NCI-H82 (cell line): Measurements from ENCODE around the gene AGPAT4.
"Not testable (repeated sequence)": the region's sequence is repeated elsewhere in the genome, so short reads cannot be mapped to it uniquely, and the experiment has no call there.

ENCODE experiments used
- DNase-seq: peaks from one replicate; lab custom pipeline; 2025; lab: John Stamatoyannopoulos, UW

AGPAT4 gene

GRCh38 chr6:161138543-161139303 lies 135.1 kb downstream of the AGPAT4 start:
- no peak for DNase-seq

DNA sequence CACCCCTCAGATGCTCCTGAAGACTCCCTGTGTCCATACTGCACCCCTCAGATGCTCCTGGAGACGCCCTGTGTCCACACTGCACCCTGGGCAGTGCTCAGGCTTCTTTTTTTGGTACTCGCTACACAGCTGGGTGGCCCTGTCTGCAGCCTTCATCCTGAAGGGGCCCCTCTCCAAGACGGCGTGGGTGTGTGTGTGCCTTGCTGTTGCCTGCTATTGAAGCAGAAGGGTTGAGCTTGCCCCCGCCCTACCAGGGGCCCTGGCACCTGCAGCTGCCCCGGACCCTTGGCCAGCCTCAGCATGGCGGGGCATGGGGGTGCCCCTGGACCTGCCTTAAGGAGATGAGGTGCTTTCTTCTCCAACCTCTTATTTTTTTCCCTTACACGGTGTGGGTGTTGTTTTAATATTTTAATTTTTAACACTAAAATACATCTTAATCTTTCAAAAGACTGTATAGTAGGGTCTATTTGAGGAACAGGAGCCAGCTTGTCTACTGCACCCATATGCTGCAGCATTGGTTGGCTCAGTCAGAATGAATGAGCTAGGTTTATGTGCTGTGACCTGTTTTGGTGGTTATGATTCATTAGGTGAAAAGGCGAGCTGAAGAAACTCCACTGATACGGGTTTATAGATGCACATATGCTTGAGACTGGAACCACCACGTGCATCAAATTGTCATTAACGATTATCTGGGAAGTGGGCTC lies 135.9 kb downstream of the AGPAT4 start:
- DNase-seq, result no peak

DNA sequence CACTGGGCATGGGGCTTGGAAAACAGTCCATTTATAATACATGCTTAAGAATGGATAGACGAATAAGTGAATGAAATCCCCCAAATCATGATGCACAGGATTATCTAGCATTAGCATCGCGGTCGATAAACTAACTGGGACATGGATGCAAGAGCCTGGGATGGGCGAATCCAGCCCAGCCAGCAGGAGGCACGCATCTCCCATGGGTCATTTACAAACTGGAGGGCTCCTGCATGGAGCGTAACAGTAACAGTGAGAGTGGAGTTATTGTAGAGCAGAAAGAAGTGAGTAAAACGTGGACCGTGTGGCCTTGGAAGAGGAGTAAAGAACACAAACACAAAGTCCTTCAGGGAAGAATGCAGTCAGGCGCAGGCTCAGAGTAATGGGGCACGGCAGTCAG lies 136.5 kb downstream of the AGPAT4 start:
- DNase-seq, result no peak

DNA sequence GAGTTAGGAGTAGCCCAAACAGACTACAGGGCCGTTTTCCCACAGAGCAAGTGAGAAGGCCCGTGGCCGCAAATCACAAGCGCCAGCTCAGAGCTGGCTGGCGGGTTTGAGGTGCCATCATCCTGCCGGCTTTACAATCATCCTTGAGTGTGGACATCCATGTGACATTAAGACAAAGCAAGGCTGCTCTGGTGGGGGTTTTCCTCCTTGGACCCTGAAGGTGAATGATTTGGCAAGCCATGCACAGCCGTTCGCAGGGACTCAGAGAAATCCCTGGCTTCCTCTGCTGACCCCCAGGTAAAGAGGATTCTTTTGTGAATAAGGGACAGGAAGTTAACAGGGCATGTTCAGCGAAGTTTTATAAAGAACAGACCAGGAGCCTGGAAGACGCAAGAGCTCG lies 137.2 kb downstream of the AGPAT4 start:
- DNase-seq, result no peak

GRCh38 chr6:161135695-161136591 lies 137.9 kb downstream of the AGPAT4 start:
- no peak for DNase-seq

GRCh38 chr6:161134550-161135298 lies 139.1 kb downstream of the AGPAT4 start:
- DNase-seq, result no peak

DNA sequence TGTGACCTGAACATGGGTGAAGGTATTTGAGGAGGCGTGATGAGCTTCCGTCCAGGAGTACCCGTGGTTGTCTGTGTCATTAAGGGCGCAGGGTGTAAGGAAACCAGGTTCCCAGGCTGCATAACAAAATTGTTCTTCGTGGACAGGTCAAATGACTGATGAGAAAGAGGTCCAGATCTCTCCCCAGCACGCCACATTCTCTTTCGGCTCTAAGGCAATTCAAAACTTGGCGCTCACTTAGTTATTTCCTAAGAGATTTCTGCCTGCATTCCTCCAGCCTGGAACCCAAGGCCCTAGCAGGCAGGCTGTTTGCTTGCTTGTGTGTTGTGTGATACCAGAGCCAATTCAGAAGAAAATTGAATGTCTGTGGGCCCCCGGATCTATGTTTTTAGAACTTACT lies 139.9 kb downstream of the AGPAT4 start:
- DNase-seq, result no peak

- no peak for DNase-seq
Measured at GRCh38 chr6:161132384-161132783, 141.5 kb downstream of the AGPAT4 start.

DNA sequence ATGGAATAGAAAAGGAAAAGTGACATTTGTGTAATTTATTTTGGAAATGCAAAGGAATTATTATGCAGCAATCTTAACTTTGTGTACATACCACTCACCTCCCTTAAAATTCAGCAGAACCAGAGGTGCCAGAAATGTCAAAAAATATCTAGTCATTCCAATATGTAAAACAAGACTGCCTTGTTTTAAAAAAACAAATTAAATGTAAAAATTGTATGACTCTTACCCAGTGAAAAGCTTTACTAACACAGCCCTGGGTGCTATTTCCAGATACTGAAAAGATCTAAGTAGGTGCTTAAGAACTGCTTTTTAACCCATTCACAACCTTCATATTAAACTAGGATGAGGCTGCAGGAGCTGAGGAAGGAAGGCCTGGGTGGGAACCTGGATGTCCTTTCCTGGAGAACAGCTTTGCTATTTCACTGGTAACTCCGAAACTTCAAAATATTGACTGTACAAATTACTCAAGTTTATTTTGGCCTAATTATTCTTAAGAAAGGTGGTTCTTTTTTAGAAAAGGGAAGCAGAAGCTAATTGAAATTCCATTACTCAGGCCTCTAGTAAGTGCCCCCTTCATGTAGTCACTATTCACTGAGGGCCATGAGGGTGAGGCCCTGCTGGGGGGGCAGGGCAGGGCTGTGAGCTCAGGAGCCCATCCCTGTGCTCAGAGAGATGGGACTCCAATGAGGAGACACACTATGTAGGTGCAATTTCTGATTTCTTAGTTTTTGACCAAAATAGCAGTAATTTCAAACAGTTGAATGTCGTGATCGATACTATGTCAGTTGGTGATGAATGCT lies 142.7 kb downstream of the AGPAT4 start:
- no peak for DNase-seq

- DNase-seq, result no peak
Measured at GRCh38 chr6:161130541-161130940, 143.3 kb downstream of the AGPAT4 start.

GRCh38 chr6:161128680-161129196 lies 145.1 kb downstream of the AGPAT4 start:
- DNase-seq, result no peak

GRCh38 chr6:161128230-161128629 lies 145.6 kb downstream of the AGPAT4 start:
- DNase-seq, result no peak

DNA sequence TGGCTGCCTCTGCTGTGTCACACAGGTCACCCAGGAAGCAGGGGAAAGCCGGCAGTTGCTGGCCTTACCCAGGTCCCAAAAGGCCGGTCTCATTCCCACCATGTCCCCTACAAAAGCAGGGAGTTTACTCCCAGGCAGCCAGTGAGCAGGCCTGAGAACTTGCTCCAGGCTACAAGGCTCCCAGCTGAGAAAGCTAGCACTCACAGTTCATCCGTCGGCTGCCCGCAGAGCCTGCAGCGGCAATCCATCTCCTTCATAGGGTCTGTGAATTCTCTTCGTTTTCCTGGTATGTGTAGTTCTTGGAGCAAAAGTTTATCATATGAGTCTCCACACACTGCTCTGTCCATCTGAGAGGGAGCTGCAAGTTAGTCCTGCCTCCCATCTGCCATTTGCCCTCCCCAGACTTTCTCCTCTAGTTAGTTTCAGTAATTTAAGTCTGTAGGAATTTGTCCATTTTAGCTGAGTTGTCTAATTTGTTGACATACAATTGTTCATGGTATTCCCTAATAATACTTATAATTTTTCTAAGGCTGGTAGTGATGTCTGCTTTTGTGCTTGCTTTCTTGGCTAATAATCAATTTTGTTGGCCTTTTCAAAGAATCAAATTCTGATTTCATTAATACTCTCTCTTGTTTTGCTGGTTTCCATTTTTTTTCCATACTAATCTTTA lies 146.7 kb downstream of the AGPAT4 start:
- no peak for DNase-seq

DNA sequence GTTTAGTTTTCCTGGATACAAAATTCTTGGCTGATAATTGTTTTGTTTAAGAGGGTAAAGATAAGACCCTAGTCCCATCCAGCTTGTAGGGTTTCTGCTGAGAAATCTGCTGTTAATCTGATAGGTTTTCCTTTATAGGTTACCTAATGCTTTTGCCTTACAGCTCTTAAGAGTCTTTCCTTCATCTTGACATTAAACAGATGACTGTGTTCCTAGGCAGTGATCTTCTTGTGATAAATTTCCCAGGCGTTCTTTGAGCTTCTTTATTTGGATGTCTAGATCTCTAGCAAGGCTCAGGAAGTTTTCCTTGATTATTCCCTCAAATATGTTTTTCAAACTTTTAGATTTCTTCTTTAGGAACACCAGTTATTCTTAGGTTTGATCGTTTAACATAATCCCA lies 148.3 kb downstream of the AGPAT4 start:
- DNase-seq, result no peak

- DNase-seq, result not testable (repeated sequence)
Measured at GRCh38 chr6:161123319-161123718, 150.5 kb downstream of the AGPAT4 start.

DNA sequence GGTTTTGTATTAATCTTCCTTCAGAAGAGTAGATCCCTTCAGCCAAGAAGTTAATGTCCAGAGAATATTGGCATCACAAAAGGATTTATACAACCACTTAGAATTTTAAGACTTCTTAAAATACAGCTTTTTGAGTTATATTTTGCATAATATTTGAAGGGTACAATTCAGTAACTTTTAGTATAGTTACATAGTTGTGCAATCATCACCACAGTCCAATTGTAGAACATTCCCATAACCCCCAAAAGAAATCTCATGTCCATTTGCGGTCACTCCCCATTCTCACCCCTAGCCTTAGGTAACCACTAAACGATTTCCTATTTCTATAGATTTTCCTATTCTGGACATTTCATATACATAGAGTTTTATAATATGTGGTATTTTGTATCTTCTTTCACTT lies 155.9 kb downstream of the AGPAT4 start:
- no peak for DNase-seq

- DNase-seq, result no peak
Measured at GRCh38 chr6:161117308-161117707, 156.6 kb downstream of the AGPAT4 start.

- DNase-seq, result no peak
Measured at GRCh38 chr6:161116554-161116953, 157.3 kb downstream of the AGPAT4 start.

DNA sequence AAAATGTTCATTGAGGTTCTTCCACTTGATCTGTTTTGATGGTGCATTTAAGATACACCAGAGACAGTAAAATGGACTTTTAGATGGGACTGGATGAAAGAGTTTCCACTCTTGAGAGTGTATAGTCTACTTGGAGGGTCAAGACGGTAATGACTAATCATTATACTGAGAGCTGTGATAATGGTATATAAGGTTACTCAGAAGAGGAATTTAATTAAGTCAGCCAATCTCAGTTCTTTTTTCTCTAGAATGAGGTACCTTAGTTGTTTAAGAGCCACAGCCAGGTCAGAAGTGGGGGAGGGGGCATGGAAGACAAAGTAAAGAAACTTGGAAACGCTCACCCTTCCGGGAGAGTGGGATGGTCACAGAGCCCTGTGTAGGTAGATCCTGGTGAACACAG lies 158.4 kb downstream of the AGPAT4 start:
- no peak for DNase-seq

- no peak for DNase-seq
Measured at GRCh38 chr6:161111261-161111660, 162.6 kb downstream of the AGPAT4 start.
